SK-N-MC (cell line): ENCODE measurements around the gene EPAS1.

Experiments used
- EZH2 ChIP-seq: fragments of 200-600 bp; sonication (generic); IDR thresholded peaks from one replicate; pipeline ENCODE4 v1.6.1; 2017; ENCODE audit warnings: antibody characterized with exemption
- FOXP2 ChIP-seq: optimal IDR thresholded peaks from 2 replicates; pipeline ENCODE3; 2011; ENCODE audit warnings: mild to moderate bottlenecking, moderate library complexity; ENCODE audit not compliant: insufficient read depth; ENCODE audit errors: extremely low read length, control extremely low read depth
- POLR2AphosphoS5 ChIP-seq: IDR thresholded peaks from 2 replicates; pipeline ENCODE4 v1.6.1; 2012; ENCODE audit warnings: mild to moderate bottlenecking, low read depth, low read length, borderline replicate concordance

DNA sequence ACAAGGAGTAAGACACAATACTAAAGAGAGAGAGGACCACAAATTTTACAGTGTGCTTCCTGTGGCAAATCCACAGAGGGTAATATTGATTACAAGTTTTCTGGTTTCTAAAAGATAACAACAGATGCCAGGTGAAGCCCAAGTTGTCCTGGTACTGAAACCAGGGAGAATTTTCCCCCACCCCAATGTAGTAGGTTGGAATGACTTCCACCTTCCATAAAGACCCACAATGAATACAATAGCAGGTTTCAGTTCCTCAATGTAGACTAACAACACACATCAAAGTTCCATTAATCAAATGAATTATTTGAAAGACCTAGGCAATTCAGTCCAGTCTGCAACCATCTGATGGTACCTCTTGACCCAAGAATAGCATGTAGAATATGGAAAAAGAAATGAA is 138.1 kb downstream of the EPAS1 start:
- TF ChIP-seq EZH2: no peak
- no peak for TF ChIP-seq POLR2AphosphoS5
- no peak for TF ChIP-seq FOXP2
